Prostate gland (tissue), 2 donors: ENCODE measurements around the gene PLPP6.

Experiments used
- CTCF ChIP-seq, 4 experiments: fragments of 200-600 bp in 2 of 4; fragments of 450-650 bp in 2 of 4; sonication (generic) in 2 of 4; IDR thresholded peaks; 1 replicate in 3 of 4; 2 replicates in 1 of 4; pipeline ENCODE4 v1.5.1; 2016 to 2019; ENCODE audit warnings: antibody characterized with exemption in 4 of 4, mild to moderate bottlenecking in 2 of 4, moderate library complexity in 2 of 4
- POLR2A ChIP-seq: fragments of 450-650 bp; IDR thresholded peaks from one replicate; pipeline ENCODE4 v1.6.1; 2016; ENCODE audit warnings: antibody characterized with exemption, mild to moderate bottlenecking
- POLR2AphosphoS5 ChIP-seq: sonication (generic); formaldehyde crosslinking; IDR thresholded peaks from one replicate; pipeline ENCODE4 v1.6.1; 2017; ENCODE audit warnings: antibody characterized with exemption

GRCh38 chr9:4689021-4689420, 26.9 kb downstream of the PLPP6 start:
- TF ChIP-seq CTCF (IDR thresholded peaks at IDR 0.05), result no peak
- TF ChIP-seq POLR2A, result no peak
- no peak for TF ChIP-seq POLR2AphosphoS5
